GM12878 (cell line): ENCODE data around the gene THBS1. TPM values are rescaled to one million over a fixed set of nuclear protein-coding genes. Genes with fewer than 3 reads are reported as not detected.

ENCODE experiments used
- ATAC-seq: fragments of 200-7000 bp; cut with Tn5 transposase; 3 replicates; pipeline ENCODE4 v1.9.1; 2020; ENCODE audit warnings: mild to moderate bottlenecking, moderate library complexity
- BruUV-seq: library from RNA; stranded (reverse); fragments of 400-500 nt; replicated peaks from 2 replicates; lab custom pipeline; 2021; lab: Mats Ljungman, UMichigan
- CTCF ChIA-PET: fragments of 300-600 bp; sonication (Branson Sonifier 250); formaldehyde crosslinking; extraction: SDS; loops from one replicate; lab custom pipeline; 2021; ENCODE audit warnings: inconsistent platforms; lab: Yijun Ruan, JAX
- POLR2A ChIA-PET: fragments of 350-600 bp; formaldehyde crosslinking; extraction: SDS; loops from one replicate; lab custom pipeline; 2021; ENCODE audit warnings: inconsistent platforms; lab: Charles Lee
- RAD21 ChIA-PET: fragments of 300-600 bp; sonication (Branson Sonifier 250); formaldehyde crosslinking; loops from one replicate; lab custom pipeline; 2023; ENCODE audit warnings: antibody characterized with exemption; ENCODE audit not compliant: unreplicated experiment; lab: Charles Lee
- SMC1A ChIA-PET: fragments of 300-600 bp; sonication (Branson Sonifier 250); formaldehyde crosslinking; loops from one replicate; lab custom pipeline; 2023; ENCODE audit not compliant: unreplicated experiment, uncharacterized antibody; lab: Charles Lee
- DNase-seq: peaks from one replicate; pipeline ENCODE4 v3.0.0-alpha.2; 2011; ENCODE audit warnings: low read depth, low spot score
- FAIRE-seq: peaks from 3 replicates; lab custom pipeline; 2011; peaks lifted over from hg19 to GRCh38; lab: Jason Lieb, UNC
- H2AFZ ChIP-seq: 2 replicates; pipeline ENCODE4 v1.6.0; 2011; ENCODE audit warnings: low read depth, low read length, control low read depth; ENCODE audit not compliant: control insufficient read depth
- H3K27ac ChIP-seq: 2 replicates; pipeline ENCODE4 v1.5.1; 2011; ENCODE audit warnings: control low read depth; ENCODE audit not compliant: control insufficient read depth, insufficient read depth
- H3K27me3 ChIP-seq, 2 experiments: replicated peaks in 1 of 2; 2 replicates each; pipeline versions ENCODE4 v1.6.0 to v1.6.1; 2011; ENCODE audit warnings: low read length in 1 of 2; ENCODE audit not compliant: control insufficient read depth in 2 of 2, insufficient read depth in 2 of 2
- H3K36me3 ChIP-seq, 2 experiments: 2 replicates each; pipeline ENCODE4 v1.5.1; 2011; ENCODE audit warnings: low read length in 1 of 2; ENCODE audit not compliant: control insufficient read depth in 2 of 2, insufficient read depth in 2 of 2
- H3K4me1 ChIP-seq: 2 replicates; pipeline ENCODE4 v1.6.1; 2011; ENCODE audit warnings: mild to moderate bottlenecking, low read length, moderate library complexity, mixed read lengths; ENCODE audit not compliant: control insufficient read depth, insufficient read depth
- H3K4me2 ChIP-seq: 2 replicates; pipeline ENCODE4 v1.6.0; 2011; ENCODE audit warnings: control low read depth; ENCODE audit not compliant: control insufficient read depth, insufficient read depth
- H3K4me3 ChIP-seq: fragments of 200-600 bp; sonication (generic); 2 replicates; pipeline ENCODE4 v1.5.1; 2016
- H3K79me2 ChIP-seq: 2 replicates; pipeline ENCODE4 v1.6.0; 2011; ENCODE audit warnings: low read length; ENCODE audit not compliant: control insufficient read depth, insufficient read depth
- H3K9ac ChIP-seq: 2 replicates; pipeline ENCODE4 v1.8.0; 2011; ENCODE audit warnings: low read length, control low read depth, mixed read lengths; ENCODE audit not compliant: control insufficient read depth, insufficient read depth
- H3K9me3 ChIP-seq: replicated peaks from 3 replicates; pipeline ENCODE4 v1.5.1; 2011; ENCODE audit warnings: mild to moderate bottlenecking, low read length; ENCODE audit not compliant: control insufficient read depth, insufficient read depth
- H4K20me1 ChIP-seq: 2 replicates; pipeline ENCODE4 v1.6.0; 2011; ENCODE audit not compliant: control insufficient read depth, insufficient read depth
- DPF2 ChIP-seq: fragments of 450-650 bp; IDR thresholded peaks from 2 replicates; pipeline ENCODE4 v1.6.1; 2017; ENCODE audit warnings: mild to moderate bottlenecking
- IKZF1 ChIP-seq: fragments of 450-650 bp; conservative IDR thresholded peaks from 2 replicates; pipeline ENCODE4 v1.6.1; 2017; ENCODE audit warnings: antibody characterized with exemption, mild to moderate bottlenecking
- IKZF2 ChIP-seq, 2 experiments: fragments of 450-650 bp; IDR thresholded peaks; 2 replicates each; pipeline ENCODE4 v1.6.1; 2017; ENCODE audit warnings: mild to moderate bottlenecking in 2 of 2, moderate library complexity in 2 of 2
- JUNB ChIP-seq: IDR thresholded peaks from 2 replicates; pipeline ENCODE4 v1.6.1; 2016; ENCODE audit warnings: antibody characterized with exemption, mild to moderate bottlenecking
- PAX5 ChIP-seq: IDR thresholded peaks from 2 replicates; pipeline ENCODE4 v1.6.1; 2011; ENCODE audit warnings: low read depth, low read length, borderline replicate concordance
- PAX8 ChIP-seq: fragments of 450-650 bp; IDR thresholded peaks from 2 replicates; pipeline ENCODE4 v1.6.1; 2017; ENCODE audit warnings: mild to moderate bottlenecking, moderate library complexity
- ZNF384 ChIP-seq: IDR thresholded peaks from 2 replicates; pipeline ENCODE4 v1.6.1; 2012; ENCODE audit warnings: low read depth, mild to moderate bottlenecking, low read length, improper control_type of control experiment, borderline replicate concordance
- WGBS: methylation state at CpG from one replicate; pipeline ENCODE4 v1.1.6; 2016; ENCODE audit warnings: low lambda C conversion rate; ENCODE audit not compliant: insufficient replicate concordance, insufficient coverage; ENCODE audit errors: missing lambda C conversion rate; 5-methylcytosine and 5-hydroxymethylcytosine counted together
- in situ Hi-C: fragments of 300-500 bp; cut with MboI; formaldehyde crosslinking; loops from 9 replicates; pipeline ENCODE4 v1.14.3; 2018; ENCODE audit warnings: mixed read lengths
- intact Hi-C: fragments of 100-400 bp; cut with micrococcal nuclease; formaldehyde crosslinking; loops from one replicate; pipeline ENCODE4 v1.14.2; 2022; ENCODE audit not compliant: unreplicated experiment
- polyA plus RNA-seq, 11 experiments: library from polyadenylated mRNA; depleted of rRNA in 4 of 11; unstranded in 6 of 11; stranded (reverse) in 5 of 11; fragments of >200 nt; fragmentation: Nextera tagmentation in 4 of 11; fragmentation: Illumina TruSeq in 1 of 11; extraction: Ambion mirVana in 4 of 11; extraction: Trizol in 1 of 11; gene quantifications; 1 replicate in 1 of 11; 2 replicates in 10 of 11; pipeline versions ENCODE4 v1.2.1 to v1.2.3, GENCODE V29; 2011 to 2016; ENCODE audit warnings: inconsistent platforms in 2 of 11, missing spikeins in 2 of 11, low read depth in 1 of 11
- total RNA-seq, 4 experiments: library from RNA; depleted of rRNA in 3 of 4; stranded (reverse); fragments of >200 nt in 3 of 4; fragmentation: Illumina TruSeq in 1 of 4; extraction: Trizol in 1 of 4; gene quantifications; 2 replicates each; pipeline versions ENCODE4 v1.2.1 to v1.2.3, GENCODE V29; 2013 to 2021

The THBS1 gene
- total and polyA plus RNA-seq, 10 of the 15 experiments (the other 5 are each of a cell fraction or from before 2014, with no cell fraction given), result under 0.01 to 1.5 (median 0.23) TPM; not detected in 3

DNA sequence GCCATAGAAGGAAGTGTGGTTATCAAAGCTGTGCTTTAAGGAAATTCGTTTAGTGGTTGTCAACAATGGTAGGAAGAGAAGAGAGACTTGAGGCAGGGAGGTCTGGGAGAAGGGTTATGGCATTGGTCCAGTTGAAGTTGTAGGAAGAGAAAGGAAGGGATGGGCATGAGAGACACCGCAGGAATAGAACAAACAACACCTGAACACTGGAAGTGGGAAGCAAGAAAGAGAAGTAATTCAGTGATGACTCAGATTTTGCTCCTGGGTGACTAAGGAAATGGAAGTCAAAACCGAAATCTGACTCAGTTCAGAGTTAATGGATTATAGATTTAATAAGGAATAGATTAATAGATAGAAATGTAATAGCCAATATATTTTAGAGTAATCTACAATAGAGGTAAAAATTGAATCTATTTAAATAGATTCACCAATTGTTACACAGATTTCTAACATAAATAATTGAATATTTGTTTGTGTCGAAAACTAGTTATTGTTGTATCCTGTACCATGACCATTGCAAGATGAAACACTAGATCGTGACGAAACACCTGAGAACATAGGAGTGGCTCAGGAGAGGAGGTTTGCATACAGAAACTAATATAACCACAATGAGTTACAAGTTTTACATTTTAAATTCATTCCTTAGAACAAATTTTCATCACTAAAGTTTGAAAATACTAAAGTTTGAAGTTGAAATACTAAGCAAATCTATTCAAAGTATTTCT is 36.0 kb downstream of the THBS1 start:
- FAIRE-seq, result peak; percentile 18
- H3K36me3 ChIP-seq, result no peaks in the 10 kb centered on the region
- ATAC-seq, result peak; percentile 40
- no peak for DNase-seq
- no TSS peak for BruUV-seq
- H4K20me1 ChIP-seq, result no peaks in the 10 kb centered on the region
- TF ChIP-seq ZNF384, result no peak
- TF ChIP-seq IKZF2 (IDR thresholded peaks at IDR 0.05), result peak; percentile 58 to 69; a peak in 3 of 4 replicates
- 0 out of 2 replicates have a peak, but pooled peaks have one; percentile 11 for TF ChIP-seq JUNB
- TF ChIP-seq DPF2, result 0 out of 2 replicates have a peak, but pooled peaks have one; percentile 17
- peak; percentile 62 for TF ChIP-seq IKZF1
- TF ChIP-seq, all 136 proteins: peak for 4
- no peaks in the 10 kb centered on the region for H3K79me2 ChIP-seq
- CTCF ChIA-PET, result interaction anchor here (1.1 kb wide), 1 partner anchor 69 kb away, joined by 3 read pairs; no protein-coding TSS in a partner anchor
- no peaks in the 10 kb centered on the region for H3K4me1 ChIP-seq
- H2AFZ ChIP-seq, result no peak overlapping the region
- RAD21 ChIA-PET, result interaction anchor here (1.2 kb wide), 1 partner anchor 140 kb away, joined by 3 read pairs; no protein-coding TSS in a partner anchor
- intact Hi-C loops, result no loop called here
- POLR2A ChIA-PET, result no interaction called here
- no peak overlapping the region for H3K9ac ChIP-seq
- no peak overlapping the region for H3K27ac ChIP-seq
- SMC1A ChIA-PET, result no interaction called here
- in situ Hi-C loops, result no loop called here
- 47% methylated on average over 6 of the region's 6 CpGs for WGBS
- H3K4me3 ChIP-seq, result no peak overlapping the region
- H3K9me3 ChIP-seq, result no peaks in the 10 kb centered on the region
- H3K27me3 ChIP-seq, result no peaks in the 10 kb centered on the region
- H3K4me2 ChIP-seq, result no peak overlapping the region

DNA sequence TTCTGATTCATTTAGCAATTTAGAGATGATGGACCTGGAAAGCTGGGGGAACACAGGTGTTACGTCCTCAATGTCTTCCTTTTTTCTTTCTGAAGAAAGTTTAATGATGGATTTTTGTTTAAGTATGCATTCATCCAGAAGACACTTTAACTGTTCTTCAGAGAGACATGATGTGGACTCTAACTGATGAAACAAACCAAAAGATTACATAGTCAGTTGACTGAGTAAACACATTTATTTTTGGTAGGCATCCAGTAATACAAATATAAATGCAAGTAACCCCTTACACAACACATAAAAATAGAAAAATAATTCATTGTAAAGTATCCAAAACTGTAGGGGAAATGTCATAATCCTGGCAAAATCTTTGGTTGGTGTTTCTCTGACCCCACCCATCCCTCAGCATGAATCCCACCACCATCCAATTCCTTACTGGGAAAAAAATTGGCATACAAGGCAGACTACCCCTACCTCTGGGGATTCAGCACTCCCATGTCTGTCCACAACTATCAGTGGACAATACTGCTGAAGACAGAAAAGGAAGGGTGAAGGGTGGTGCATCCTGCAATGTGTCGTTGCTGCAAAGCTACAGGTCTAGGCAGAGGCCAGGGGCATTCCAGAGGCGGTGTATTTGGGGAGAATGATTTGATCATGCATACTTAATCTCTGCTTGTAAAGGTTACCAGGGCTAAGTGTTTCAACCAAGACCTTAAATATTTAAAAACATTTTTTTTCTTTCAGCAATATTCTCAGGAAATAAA is 37.4 kb downstream of the THBS1 start:
- RAD21 ChIA-PET, result interaction anchor here (1.3 kb wide), 1 partner anchor 139 kb away, joined by 4 read pairs; no protein-coding TSS in a partner anchor
- no TSS peak for BruUV-seq
- intact Hi-C loops, result no loop called here

More for the DNA sequence above, 37.4 kb downstream of the THBS1 start:
- Histone ChIP-seq H3K4me3 (no peak overlapping the region), H3K27me3 (no peaks in the 10 kb centered on the region), H2AFZ (no peak overlapping the region), H3K4me2 (no peak overlapping the region), H3K9me3 (no peaks in the 10 kb centered on the region), H3K9ac (no peak overlapping the region), H3K4me1 (peaks cover 7% of the 10 kb centered on the region), H4K20me1 (no peaks in the 10 kb centered on the region), H3K79me2 (no peaks in the 10 kb centered on the region), H3K36me3 (no peaks in the 10 kb centered on the region), H3K27ac (no peak overlapping the region)
- in situ Hi-C loops, result no loop called here
- ATAC-seq, result no peak
- 47% methylated on average over 3 of the region's 3 CpGs for WGBS
- CTCF ChIA-PET, result no interaction called here
- DNase-seq, result no peak
- TF ChIP-seq IKZF1 (no peak), PAX8 (no peak), PAX5 (no peak)
- SMC1A ChIA-PET, result no interaction called here
- POLR2A ChIA-PET, result no interaction called here
- FAIRE-seq, result no peak
